CD4-positive, alpha-beta T cell treated with Interleukin-10 for 1 hour (primary cell): ENCODE data around the gene UPK3BL1.
"Not testable (repeated sequence)": the region's sequence is repeated elsewhere in the genome, so short reads cannot be mapped to it uniquely, and the experiment has no call there.

Source experiments
- DNase-seq: peaks from one replicate; pipeline ENCODE4 v3.0.0-alpha.2; 2020

UPK3BL1 gene

DNA sequence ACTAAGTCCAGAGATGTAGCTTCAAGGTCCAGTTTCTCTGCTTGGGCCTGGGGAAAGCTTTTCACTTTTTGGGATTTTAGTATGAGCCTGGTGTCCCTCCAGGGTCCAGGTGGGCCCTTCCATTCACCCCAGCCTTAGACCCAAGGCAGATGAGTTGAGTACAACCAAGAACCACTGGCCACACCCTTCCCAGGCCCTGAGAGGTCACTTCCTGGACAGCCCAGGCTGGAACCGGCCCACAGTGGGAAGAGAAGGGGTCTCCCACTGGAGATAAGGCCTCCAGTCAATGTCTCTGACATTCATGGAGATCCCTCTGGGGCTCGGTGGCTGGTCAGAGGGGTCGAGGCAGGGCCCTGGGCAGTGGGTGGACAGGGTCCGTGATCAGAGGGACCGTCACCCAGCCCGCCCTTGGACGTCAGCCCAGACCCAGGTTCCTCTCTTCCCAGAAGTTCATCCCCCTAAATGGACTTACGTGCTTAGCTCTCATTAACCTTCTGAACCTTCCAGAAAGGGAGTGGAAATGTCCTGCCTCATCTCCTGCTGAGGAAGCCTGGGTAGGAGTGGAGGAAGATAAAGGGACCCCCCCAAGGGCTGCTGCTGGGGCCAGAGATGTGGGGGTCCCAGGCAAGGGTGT lies 15.2 kb downstream of the UPK3BL1 start:
- DNase-seq = not testable (repeated sequence)

DNA sequence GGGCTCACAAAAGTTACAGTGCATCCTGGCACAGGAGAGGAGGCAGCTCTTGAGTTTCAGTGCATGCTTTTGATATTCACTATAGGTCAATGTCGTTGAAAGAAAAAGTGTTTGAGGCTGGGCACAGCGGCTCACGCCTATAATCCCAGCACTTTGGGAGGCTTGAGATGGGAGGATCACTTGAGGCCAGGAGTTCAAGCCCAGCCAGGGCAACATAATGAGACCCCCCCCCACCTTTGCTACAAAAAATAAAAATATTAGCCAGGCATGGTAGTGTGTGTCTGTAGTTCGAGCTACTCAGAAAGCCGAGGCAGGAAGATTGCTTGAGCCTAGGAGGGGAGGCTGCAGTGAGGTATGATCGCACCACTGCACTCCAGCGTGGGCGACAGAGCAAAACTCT lies 24.5 kb downstream of the UPK3BL1 start:
- not testable (repeated sequence) for DNase-seq

DNA sequence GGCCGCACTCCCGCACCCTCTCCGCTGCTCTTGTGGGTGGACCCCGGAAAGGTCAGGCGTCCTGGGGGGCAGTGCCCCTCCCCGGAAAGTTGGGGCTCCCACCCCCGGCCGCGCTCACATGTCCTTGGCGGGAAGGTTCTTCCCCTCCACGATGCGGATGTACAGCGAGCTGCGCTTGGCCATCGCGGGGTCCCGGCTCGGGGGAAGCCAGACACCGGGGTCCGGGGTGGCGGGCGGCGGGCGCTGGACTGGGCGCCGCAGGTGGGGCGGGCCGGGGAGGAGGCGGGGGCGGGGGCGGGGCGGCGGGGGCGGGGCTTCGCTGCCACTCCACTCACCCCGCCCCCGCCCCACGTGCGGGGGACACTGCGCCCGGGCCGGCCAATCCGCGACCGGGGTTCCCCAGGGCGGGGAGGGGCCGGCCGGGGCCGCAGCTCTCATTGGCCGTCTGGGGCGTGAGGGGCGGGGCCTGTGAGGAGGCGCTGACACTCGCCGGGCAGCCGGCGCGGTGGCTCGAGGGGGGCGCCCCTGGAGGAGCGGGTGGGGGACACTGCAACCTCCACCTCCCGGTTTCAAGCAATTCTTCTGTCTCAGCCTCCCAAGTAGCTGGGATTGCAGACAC lies 26.0 kb downstream of the UPK3BL1 start, which contains the start of gene RASA4:
Gene RASA4 (minus strand): TSS at position 250 of the 619 bp plus-strand sequence. CDS start 67 bp downstream, at position 183.
- peak; percentile 55 for DNase-seq

DNA sequence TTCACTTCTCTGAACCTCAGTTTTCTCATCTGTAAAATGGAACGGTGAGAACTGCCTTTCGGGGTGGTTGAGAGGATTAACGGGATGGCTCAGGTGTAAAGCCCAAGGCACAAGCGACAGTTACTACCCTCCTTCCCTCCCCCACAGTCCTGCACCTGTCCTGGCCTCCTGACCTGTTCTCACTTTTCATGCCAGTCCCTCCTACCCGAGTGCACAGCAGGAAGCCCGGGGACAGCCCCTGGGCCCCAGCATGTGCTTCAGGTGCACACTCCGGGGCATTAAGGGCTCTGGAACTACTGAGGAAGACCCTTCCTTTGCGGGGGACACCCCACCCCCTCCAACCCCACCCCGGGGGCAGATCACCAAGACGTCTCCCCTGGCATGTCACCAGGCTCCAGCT lies 26.7 kb downstream of the UPK3BL1 start:
- not testable (repeated sequence) for DNase-seq

DNA sequence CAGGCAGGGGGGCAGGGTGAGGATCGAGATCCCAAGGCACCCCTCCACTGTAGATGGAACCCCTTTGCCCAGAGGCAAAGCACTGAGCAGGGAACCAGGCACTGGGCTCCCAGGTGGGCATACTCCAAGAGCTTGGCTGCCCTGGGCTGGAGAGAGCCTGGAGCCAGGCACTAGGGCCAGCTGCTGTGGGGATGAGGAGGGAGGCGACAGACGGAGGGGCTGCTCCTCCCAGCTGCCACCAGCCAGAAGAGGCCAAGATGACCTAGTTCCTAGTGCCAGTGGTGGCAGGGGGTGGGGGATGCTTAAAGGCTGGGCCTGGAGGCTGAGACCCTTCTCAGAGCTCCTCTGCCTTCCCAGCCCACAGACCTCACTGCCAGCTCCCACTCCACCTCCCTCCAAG lies 27.7 kb downstream of the UPK3BL1 start:
- not testable (repeated sequence) for DNase-seq

DNA sequence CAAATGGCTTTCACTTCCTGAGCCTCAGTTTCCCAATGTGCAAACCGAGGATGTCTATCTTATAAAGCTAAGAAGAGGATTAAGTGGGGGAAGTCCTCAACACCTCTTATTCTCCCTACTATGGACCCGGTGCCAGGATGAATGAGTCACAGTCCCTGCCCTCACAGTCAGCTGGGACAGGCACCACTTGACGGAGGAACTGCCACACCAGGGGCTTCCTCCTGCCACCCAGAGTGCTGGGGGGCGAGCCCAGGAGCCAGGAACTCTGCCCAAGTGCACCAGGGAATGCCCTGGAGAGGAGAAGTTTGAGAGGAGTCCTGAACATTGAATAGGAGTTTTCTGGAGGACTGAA lies 28.3 kb downstream of the UPK3BL1 start:
- not testable (repeated sequence) for DNase-seq

DNA sequence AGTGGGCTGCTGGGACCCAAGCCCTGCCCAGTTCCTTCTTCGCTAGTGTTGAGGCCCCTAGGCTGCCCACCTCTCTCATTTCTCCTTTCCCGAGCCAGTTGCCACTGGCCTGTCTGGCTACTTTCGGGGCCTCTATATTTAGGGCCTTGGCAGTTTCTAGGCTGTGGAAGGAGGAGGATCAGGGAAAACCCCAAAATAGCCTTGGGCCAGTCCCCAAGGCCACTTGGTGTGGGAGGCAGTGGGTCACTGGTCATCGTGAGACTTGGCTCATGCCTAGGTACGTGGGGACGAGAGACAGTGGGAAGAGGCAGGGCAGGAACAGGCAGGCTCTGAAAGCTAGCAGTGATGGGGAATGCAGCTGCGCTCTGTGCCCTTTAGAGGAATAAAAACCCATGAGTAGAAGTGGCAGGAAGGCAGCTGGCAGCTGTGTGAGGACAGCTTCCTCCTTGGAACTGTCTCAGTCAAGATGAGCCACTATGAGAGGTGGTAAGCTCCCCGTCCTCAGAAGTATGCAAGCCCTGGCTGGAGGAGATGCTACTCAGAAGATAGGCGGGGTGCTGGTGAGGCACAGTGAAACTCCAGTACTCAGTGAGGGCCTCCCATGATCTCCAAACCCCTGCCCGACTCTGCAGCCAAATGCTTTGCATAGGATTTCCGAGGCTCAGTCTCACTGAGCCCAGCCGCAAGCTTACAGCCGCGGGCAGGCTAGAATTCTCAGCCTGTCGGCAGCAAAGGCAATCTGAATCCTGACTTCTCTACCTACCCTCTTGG lies 28.8 kb downstream of the UPK3BL1 start:
- not testable (repeated sequence) for DNase-seq

DNA sequence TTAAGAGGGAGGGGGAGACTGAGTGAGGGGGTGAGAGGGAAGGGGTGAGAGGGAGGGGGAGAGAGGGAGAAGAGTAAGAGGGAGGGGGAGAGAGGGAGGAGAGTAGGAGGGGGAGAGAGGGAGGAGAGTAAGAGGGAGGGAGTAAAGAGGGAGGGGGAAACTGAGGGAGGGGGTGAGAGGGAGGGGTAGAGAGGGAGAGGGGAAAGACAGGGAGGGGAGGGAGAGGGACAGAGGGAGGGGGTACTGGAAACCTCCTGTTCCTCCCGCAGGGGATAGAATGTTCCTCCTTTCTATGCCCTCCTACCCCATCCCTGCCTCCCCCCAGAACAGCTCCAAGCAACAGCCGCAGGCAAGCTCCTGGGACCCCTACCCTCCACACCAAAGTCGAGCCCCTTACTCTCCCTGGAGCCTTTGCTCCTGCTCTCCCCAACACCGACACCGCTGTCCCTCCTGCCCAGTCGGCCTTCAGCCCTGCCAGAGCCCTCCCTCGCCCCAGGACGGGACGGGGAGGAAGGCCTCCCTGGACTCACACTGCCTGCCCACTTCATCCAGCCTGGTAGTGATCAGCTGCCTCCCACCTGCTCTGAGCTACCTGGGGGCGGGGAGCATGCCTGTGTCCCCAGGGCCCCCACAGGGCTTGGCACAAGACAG lies 30.8 kb downstream of the UPK3BL1 start:
- DNase-seq = not testable (repeated sequence)

DNA sequence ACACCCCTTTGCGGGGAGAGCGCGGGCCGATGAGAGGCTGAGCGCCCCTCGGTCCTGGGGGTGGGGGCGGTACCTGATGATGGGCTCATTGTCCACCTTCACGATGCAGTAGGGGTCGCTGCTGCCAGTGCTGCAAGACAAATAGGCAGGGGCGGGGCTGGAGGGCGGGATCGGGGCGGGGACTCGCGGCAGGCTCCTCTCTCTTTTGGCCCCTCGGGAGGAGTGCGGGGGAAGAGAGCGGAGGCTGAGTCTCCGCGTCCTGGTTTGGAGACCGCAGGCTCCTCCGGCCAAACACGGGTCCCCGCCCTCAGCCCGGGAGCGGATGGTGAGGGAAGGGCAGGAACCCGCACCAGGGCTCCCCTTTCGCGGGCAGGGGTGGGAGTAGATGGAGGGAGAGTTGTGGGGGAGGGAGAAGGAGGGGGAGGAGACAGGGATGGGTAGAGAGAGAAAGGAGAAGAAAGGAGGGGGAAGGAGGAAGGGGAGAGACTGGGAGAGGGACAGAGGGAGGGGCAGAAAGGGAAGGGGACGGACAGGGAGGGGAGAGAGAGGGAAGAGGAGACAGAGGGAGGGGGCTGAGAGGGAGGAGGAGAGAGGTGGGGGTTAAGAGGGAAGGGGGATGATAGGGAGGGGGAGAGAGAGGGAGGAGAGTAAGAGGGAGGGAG lies 31.4 kb downstream of the UPK3BL1 start:
- not testable (repeated sequence) for DNase-seq

DNA sequence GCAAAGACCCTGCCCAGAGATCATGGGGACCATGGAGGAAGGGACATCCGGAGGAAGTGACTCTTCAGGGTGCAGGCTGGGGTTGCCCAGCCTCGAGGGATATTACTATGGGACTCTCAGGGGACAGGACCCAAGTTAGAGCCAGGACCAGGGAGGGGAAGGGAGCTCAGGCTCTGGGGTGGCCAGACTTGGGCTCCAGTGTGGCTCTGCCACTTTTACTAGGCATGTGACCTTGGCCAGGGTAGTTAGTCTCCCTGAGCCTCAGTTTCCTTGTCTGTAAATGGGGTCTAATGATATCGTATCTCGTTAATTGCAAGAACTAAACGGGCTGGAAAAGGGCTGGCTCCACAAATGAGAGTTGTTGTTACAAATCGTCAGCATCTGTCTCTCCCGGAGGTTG lies 32.1 kb downstream of the UPK3BL1 start:
- DNase-seq = not testable (repeated sequence)

DNA sequence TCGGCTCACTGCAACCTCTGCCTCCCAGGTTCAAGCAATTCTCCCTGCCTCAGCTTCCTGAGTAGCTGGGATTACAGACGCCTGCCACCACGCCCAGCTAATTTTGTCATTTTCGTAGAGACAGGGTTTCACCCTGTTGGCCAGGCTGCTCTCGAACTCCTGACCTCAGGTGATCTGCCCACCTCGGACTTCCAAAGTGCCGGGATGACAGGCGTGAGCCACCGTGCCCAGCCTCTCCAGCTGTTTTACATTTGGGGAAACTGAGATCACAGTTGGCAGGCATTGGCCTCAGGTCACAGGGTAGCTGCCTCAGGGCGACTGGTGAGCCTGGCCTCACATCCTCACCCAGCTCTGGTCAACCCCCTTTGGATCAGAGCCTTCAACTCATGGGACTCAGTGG lies 32.9 kb downstream of the UPK3BL1 start:
- DNase-seq = not testable (repeated sequence)

DNA sequence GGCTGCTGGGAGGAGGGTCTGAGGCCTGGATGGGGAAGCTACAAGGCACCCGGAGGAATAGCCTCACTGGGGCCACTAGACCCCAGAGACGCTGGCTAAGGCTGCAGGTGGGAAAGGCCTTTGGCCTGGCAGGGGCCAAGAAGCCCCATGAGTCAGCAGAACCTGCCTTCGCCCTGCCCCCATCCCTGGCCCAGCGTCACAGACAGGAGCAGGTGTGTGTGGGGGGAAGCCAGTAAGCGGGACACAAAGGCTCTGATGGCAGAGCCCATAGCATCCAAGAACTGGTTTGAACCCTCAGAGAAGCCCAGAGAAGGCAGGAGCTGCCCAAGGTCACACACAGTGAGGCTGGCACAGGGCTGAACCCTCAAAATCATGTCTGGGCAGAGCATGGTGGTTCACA lies 35.7 kb downstream of the UPK3BL1 start:
- not testable (repeated sequence) for DNase-seq

DNA sequence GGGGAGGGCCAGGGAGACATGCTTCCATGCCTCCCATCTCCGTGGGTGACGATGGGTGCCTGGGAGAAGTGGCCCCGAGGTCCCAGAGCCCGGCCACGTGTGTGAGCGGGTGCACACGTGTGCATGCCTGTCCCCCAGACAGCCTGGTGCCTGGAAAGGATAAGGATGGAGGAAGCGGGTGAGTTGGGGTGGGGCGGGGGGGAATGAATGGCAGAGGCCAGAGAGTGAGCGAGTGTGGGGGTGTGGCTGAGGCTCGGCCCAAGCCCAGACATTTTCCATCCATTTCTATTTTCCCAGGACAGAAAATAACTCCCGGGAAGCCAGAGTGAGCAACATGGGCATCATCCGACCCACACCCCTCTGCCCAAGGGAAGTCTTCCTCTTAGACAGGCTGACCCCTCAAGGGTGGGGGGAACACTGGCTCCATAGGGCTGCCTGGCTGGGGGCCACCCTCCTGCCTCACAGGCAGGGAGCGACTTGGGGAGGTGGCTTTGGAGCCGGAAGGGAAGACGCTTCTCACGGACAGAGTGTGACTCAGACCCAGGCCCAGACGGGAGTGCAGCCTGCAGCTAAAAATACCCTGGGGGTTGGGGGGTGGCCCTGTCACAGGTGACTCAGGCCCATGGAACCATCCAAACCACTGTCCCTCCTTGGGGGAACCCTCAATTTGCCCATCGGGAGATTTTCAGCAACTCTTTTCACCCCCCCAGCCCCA lies 38.0 kb downstream of the UPK3BL1 start:
- not testable (repeated sequence) for DNase-seq

DNA sequence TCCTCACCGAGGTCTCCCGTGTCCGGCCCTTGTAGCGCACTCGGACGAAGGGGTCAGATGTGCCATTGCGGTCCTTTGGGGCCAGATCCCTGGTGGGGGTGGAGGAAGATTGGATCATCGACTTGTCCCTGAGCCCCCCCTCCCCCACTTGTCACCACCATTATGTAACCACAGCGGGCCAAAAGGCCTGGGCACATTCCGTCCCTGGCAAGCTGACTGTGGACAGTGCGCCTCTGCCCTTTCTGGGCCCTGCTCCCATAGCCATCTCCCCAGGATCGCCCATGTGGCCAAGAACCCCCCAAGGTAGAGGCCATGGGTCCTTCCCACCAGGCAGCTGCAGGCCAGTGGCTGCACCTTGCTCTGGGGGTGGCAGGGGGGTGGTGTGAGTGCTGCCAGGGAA lies 40.3 kb downstream of the UPK3BL1 start:
- DNase-seq = not testable (repeated sequence)

DNA sequence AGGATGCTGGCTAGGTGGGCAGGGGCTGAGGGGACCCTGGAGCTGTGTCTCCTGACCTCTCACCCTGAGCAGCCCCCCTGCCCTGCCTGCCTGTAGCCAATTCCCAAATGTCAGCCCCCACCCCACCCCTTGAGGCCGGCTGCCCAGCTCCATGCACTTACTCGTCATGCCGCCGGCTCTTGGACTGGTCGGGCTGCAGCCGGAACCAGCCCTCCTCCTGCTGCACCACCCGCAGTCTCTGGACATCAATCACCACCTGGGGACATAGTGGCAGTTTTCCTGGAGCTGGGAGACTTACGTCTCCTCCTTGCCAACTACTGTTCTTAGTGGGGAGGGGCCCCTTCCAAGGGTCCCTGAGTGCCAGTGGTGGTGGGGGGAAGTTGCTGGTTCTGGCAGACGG lies 42.9 kb downstream of the UPK3BL1 start:
- DNase-seq = not testable (repeated sequence)

DNA sequence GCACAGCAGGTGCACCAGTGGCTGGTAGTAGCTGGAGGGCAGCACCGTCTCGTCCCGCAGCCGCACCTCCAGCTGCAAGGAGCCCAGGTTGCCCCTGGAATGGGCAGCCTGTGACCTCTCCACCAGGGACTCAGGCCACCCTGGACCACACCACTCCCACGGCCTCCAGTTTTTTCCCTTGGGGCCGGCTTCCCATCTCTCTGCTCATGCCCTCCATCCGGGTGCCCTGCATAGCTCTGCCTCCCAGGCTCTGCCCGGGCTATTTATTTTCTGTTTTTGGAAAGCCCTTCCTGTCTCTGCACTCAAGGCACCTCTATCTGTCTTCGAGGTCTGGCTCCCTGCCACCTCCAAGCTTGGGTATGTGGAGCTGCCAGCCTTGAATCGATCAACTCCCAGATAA lies 46.6 kb downstream of the UPK3BL1 start:
- DNase-seq = not testable (repeated sequence)

DNA sequence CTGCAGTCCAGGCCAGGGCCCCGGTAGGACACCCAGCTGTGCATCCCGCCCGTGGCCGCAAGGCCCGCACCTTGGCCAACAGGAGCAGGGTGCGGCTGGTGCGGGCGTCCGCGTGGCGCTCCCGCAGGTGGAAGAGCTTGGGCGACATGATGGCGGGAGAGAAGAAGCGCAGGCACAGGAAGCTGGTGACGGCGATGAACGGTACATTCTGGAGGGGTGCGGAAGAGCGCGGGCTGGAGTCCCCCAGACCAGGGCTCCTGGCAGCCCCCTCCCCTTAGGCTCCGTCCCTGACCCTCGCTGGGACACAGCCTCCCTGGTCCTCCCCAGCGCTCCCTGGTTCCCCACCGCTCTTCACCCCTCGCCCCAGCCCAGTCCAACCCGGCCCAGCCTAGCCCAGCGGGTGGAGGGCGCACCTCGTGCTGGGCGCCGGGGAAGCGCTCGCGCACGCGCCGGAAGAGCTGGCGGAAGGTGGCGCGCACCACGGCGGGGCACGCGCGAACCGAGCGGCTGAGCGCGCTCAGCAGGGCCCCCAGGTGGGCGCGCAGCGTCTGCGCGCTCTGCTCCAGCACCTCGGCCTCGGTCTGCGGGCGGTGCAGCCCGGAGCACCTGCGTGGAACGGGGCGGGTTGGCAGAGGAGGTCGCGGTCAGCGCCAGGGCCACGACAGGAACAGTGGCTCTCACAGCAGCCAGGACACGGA lies 48.8 kb downstream of the UPK3BL1 start:
- not testable (repeated sequence) for DNase-seq

DNA sequence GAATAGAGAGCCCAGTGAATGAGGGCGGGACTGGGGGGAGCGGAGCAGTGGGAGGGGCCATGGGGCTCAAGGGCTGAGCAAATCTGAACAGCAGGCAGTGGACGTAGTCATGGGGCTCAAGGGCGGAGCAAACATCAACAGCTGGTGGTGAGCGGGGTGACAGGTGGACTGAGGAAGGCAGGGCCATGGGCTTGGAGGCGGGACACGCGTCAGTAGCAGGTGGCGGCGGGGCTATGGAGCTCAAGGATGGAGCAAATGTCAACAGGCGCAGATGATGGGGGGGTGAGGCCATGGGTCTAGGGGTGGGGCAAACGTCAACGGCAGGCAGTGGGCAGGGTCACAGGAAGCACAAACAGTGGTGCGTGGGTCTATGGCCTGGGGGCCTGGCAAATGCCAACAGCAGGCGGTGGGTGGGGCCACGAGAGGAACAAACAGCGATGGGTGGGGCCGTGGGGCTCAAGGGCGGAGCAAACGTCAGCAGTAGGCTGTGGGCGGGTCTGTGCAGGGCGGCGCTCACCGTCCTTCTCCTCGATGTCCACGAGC lies 50.0 kb downstream of the UPK3BL1 start:
- peak; percentile 75 for DNase-seq

DNA sequence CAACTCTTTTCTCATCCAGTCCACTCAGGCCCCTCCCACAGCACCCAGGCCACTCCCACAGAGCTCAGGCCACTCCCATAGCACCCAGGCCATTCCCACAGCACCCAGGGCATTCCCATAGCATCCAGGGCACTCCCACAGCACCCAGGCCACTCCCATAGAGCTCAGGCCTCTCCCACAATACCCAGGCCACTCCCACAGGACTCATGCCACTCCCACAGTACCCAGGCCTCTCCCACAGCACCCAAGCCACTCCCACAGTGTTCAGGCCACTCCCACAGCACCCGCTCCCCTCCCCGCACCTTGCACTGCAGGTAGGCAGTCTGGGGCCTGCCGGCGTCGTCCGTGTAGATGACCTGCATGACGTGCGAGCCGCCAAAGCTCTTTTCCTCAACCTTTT lies 52.7 kb downstream of the UPK3BL1 start:
- not testable (repeated sequence) for DNase-seq
